IgD-negative memory B cell (primary cell): Measurements from ENCODE around the gene DLX4. TPM values are rescaled to one million over a fixed set of nuclear protein-coding genes. Genes with fewer than 3 reads are reported as not detected.
A peak's percentile ranks its signal among the peaks of the same experiment; 100 is the strongest.

Source experiments
- H3K27ac Mint-ChIP-seq, 3 donors: one replicate each; pipeline ENCODE4 v1.8.0; 2020 to 2022; ENCODE audit warnings: mild to moderate bottlenecking in 3 of 3, mixed read lengths in 3 of 3, moderate library complexity in 1 of 3
- H3K27me3 Mint-ChIP-seq: one replicate; pipeline ENCODE4 v1.8.0; 2021; ENCODE audit warnings: mixed read lengths
- H3K36me3 Mint-ChIP-seq: one replicate; pipeline ENCODE4 v1.8.0; 2020; ENCODE audit warnings: mild to moderate bottlenecking, mixed read lengths
- H3K4me1 Mint-ChIP-seq, 3 donors: one replicate each; pipeline ENCODE4 v1.8.0; 2020 to 2022; ENCODE audit warnings: mixed read lengths in 3 of 3, mild to moderate bottlenecking in 1 of 3
- H3K4me3 Mint-ChIP-seq, 4 donors: one replicate each; pipeline ENCODE4 v1.8.0; 2020 to 2022; ENCODE audit warnings: mild to moderate bottlenecking in 4 of 4, mixed read lengths in 4 of 4, moderate library complexity in 3 of 4
- H3K9me3 Mint-ChIP-seq, 3 donors: one replicate each; pipeline ENCODE4 v1.8.0; 2020 to 2021; ENCODE audit warnings: mixed read lengths in 3 of 3, mild to moderate bottlenecking in 1 of 3
- polyA plus RNA-seq: library from polyadenylated mRNA; unstranded; fragments of 300-500 nt; fragmentation: Illumina TruSeq; gene quantifications from one replicate; pipeline ENCODE4 v1.2.3, GENCODE V29; 2021

Gene DLX4
- polyA plus RNA-seq, 1 donor from 2014 or later = not detected

DNA sequence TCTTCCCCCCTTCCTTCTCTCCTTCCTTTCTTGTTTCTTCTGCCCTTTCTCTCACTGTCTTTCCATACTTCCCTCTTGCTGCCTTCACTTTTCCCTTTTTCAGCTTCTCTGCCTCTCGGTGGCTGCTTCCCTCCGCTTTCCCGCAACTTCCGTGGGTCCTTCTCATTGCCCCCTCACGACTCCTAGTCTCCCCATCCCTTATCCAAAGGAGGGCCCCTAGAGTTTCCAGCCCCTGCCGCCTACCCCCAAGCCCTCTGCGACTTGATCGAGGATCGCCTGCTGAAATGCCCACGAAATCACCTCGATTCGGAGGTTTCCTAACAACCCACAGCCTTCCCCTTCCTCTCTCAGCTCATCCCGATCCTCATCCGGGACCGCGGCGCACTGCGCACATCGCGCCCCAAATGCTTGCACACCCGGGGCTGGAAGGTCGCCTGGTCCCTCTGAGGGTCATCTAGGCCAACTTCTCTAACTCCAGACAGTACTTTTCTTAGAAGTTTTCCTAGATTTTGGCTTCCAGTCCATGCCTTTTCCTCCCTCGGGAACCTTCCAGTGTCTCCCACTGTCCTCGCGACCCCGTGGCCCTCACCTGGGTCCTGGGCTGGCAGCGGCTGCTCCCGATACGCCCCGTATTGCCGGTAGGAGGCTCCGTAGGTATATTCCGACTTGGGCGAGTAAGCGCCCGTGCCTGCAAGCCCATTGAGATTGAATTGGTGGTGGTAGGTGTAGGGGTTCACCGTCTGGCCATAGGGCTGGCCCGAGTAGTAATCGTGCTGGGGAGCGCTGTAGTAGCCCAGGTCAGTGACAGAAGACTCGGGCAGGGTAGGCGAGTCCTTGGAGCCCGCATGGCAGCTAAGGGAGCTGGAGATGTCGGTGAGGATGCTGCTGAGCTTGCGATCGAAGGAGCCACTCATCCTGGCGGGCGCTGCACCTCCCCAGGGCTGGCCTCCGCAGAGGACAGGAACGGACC lies 25.4 kb downstream of the DLX4 start:
- peaks cover 13 to 23% (median 22%) of the 10 kb centered on the region in 3 donors for H3K4me1 Mint-ChIP-seq
- peaks cover 59% of the 10 kb centered on the region for H3K27me3 Mint-ChIP-seq
- no peaks in the 10 kb centered on the region for H3K36me3 Mint-ChIP-seq
- H3K27ac Mint-ChIP-seq = peak overlapping the region in 2 of 3 donors; percentile 40 to 46
- peak overlapping the region; percentile 71 to 89 (median 85) for H3K4me3 Mint-ChIP-seq
- no peaks in the 10 kb centered on the region for H3K9me3 Mint-ChIP-seq

GRCh38 chr17:49995055-49995738 lies 26.2 kb downstream of the DLX4 start, which contains the start of gene DLX3:
DLX3 (minus strand) TSS chr17:49995224; CDS start chr17:49994998, 226 bp downstream.
- Mint-ChIP-seq H3K9me3 (no peaks in the 10 kb centered on the region), H3K27ac (peak within 1 kb of the TSS in 2 of 3 donors; percentile 40 to 46), H3K27me3 (peaks cover 58% of the 10 kb centered on the region)

DNA sequence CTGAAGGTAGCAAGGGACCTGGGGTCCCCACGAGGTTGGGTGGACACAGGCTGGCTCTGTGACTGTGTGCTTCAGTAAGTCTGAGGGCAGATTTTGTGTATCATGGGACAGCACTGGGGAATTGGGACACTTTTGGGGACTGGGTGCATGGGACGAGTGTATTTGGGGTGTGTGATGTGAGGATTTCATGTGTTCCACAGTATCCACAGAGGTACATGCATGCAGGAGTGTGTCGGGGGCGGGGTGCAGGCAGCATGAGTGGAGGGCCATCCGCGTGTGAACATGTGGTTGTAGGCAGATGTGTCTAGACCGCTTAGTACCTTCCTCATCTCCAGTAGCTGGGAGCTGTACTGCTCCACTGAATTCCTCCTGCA lies 27.1 kb downstream of the DLX4 start:
- peaks cover 13 to 22% (median 19%) of the 10 kb centered on the region in 3 donors for H3K4me1 Mint-ChIP-seq
- no peaks in the 10 kb centered on the region for H3K36me3 Mint-ChIP-seq
- H3K9me3 Mint-ChIP-seq = no peaks in the 10 kb centered on the region
- H3K4me3 Mint-ChIP-seq = peak overlapping the region in 1 of 4 donors; percentile 41
- peaks cover 55% of the 10 kb centered on the region for H3K27me3 Mint-ChIP-seq
- H3K27ac Mint-ChIP-seq = peak overlapping the region in 1 of 3 donors; percentile 82

More at GRCh38 chr17:49995055-49995738, 26.2 kb downstream of the DLX4 start, which contains the start of gene DLX3:
- Mint-ChIP-seq H3K4me3 (peak within 1 kb of the TSS; percentile 71 to 89 (median 85)), H3K4me1 (peaks cover 13 to 22% (median 19%) of the 10 kb centered on the region in 3 donors), H3K36me3 (no peaks in the 10 kb centered on the region)

- no peaks in the 10 kb centered on the region for H3K9me3 Mint-ChIP-seq
- H3K4me3 Mint-ChIP-seq = peak overlapping the region in 3 of 4 donors; percentile 48 to 87 (median 75)
- H3K36me3 Mint-ChIP-seq = no peaks in the 10 kb centered on the region
- peak overlapping the region in 1 of 3 donors; percentile 82 for H3K27ac Mint-ChIP-seq
- H3K27me3 Mint-ChIP-seq = peaks cover 55% of the 10 kb centered on the region
- H3K4me1 Mint-ChIP-seq = peaks cover 13 to 22% (median 19%) of the 10 kb centered on the region in 3 donors
These were observed 27.7 kb downstream of the DLX4 start for GRCh38 chr17:49996495-49997300.

DNA sequence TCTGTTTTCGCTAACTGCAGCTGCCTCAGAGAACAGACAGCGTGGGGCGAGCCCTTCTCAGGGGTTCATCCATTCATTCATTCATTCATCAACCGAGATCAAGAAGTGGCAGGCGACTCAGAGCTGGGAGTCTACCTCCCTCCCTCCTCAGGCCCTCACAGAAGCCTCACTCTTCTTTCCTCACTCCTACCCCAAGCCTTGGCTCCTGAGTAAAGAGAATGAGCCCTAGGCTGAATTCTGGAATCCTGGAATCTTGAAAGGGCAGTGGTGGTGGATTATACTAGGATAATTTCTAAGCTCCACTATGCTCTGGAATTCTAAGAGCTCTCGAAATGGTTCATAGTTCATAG lies 28.3 kb downstream of the DLX4 start:
- no peaks in the 10 kb centered on the region for H3K36me3 Mint-ChIP-seq
- no peaks in the 10 kb centered on the region for H3K9me3 Mint-ChIP-seq
- peaks cover 13 to 22% (median 19%) of the 10 kb centered on the region in 3 donors for H3K4me1 Mint-ChIP-seq
- H3K4me3 Mint-ChIP-seq = peak overlapping the region in 1 of 4 donors; percentile 87
- H3K27me3 Mint-ChIP-seq = peaks cover 54% of the 10 kb centered on the region
- peak overlapping the region in 1 of 3 donors; percentile 45 for H3K27ac Mint-ChIP-seq

GRCh38 chr17:49997773-49998703 lies 29.0 kb downstream of the DLX4 start:
- no peaks in the 10 kb centered on the region for H3K9me3 Mint-ChIP-seq
- H3K36me3 Mint-ChIP-seq = no peaks in the 10 kb centered on the region
- peaks cover 49% of the 10 kb centered on the region for H3K27me3 Mint-ChIP-seq
- H3K4me1 Mint-ChIP-seq = peaks cover 11 to 19% (median 18%) of the 10 kb centered on the region in 3 donors
- H3K27ac Mint-ChIP-seq = peak overlapping the region in 2 of 3 donors; percentile 18 to 45
- H3K4me3 Mint-ChIP-seq = peak overlapping the region in 2 of 4 donors; percentile 11 to 87

GRCh38 chr17:49998836-49999511 lies 30.0 kb downstream of the DLX4 start:
- no peak overlapping the region for H3K27ac Mint-ChIP-seq
- no peaks in the 10 kb centered on the region for H3K9me3 Mint-ChIP-seq
- H3K4me3 Mint-ChIP-seq = peak overlapping the region in 1 of 4 donors; percentile 30
- peaks cover 46% of the 10 kb centered on the region for H3K27me3 Mint-ChIP-seq
- peaks cover 9 to 17% (median 17%) of the 10 kb centered on the region in 3 donors for H3K4me1 Mint-ChIP-seq
- H3K36me3 Mint-ChIP-seq = no peaks in the 10 kb centered on the region

GRCh38 chr17:50003911-50004310 lies 34.9 kb downstream of the DLX4 start:
- Mint-ChIP-seq H3K27me3 (peaks cover 15% of the 10 kb centered on the region), H3K36me3 (peaks cover 2% of the 10 kb centered on the region), H3K9me3 (peaks cover 2 to 5% (median 3%) of the 10 kb centered on the region in 3 donors), H3K4me1 (peaks cover 14 to 21% (median 18%) of the 10 kb centered on the region in 3 donors), H3K27ac (no peak overlapping the region), H3K4me3 (no peak overlapping the region)

- H3K27me3 Mint-ChIP-seq = peaks cover 11% of the 10 kb centered on the region
These were observed 40.3 kb downstream of the DLX4 start for GRCh38 chr17:50009282-50009681.

GRCh38 chr17:50013079-50013478 lies 44.1 kb downstream of the DLX4 start:
- H3K4me1 Mint-ChIP-seq = peaks cover 0 to 6% (median 2%) of the 10 kb centered on the region in 3 donors
- peak overlapping the region in 1 of 4 donors; percentile 10 for H3K4me3 Mint-ChIP-seq
- no peak overlapping the region for H3K27ac Mint-ChIP-seq
- peaks cover 10 to 31% (median 15%) of the 10 kb centered on the region in 3 donors for H3K9me3 Mint-ChIP-seq
- peaks cover 5% of the 10 kb centered on the region for H3K36me3 Mint-ChIP-seq
- H3K27me3 Mint-ChIP-seq = peaks cover 15% of the 10 kb centered on the region

More at GRCh38 chr17:50009282-50009681, 40.3 kb downstream of the DLX4 start:
- H3K4me3 Mint-ChIP-seq = no peak overlapping the region
- peaks cover 10 to 22% (median 10%) of the 10 kb centered on the region in 3 donors for H3K9me3 Mint-ChIP-seq
- peaks cover 14 to 18% (median 17%) of the 10 kb centered on the region in 3 donors for H3K4me1 Mint-ChIP-seq
- peaks cover 2% of the 10 kb centered on the region for H3K36me3 Mint-ChIP-seq
- H3K27ac Mint-ChIP-seq = no peak overlapping the region

GRCh38 chr17:50014471-50015088 lies 45.6 kb downstream of the DLX4 start:
- H3K27ac Mint-ChIP-seq = no peak overlapping the region
- peaks cover 16% of the 10 kb centered on the region for H3K27me3 Mint-ChIP-seq
- peaks cover 3% of the 10 kb centered on the region for H3K36me3 Mint-ChIP-seq
- peaks cover 4 to 23% (median 12%) of the 10 kb centered on the region in 3 donors for H3K9me3 Mint-ChIP-seq
- no peaks in the 10 kb centered on the region for H3K4me1 Mint-ChIP-seq
- H3K4me3 Mint-ChIP-seq = peak overlapping the region in 1 of 4 donors; percentile 19

GRCh38 chr17:50015146-50015545 lies 46.2 kb downstream of the DLX4 start:
- Mint-ChIP-seq H3K4me1 (no peaks in the 10 kb centered on the region), H3K4me3 (peak overlapping the region in 1 of 4 donors; percentile 19), H3K27me3 (peaks cover 16% of the 10 kb centered on the region), H3K27ac (no peak overlapping the region), H3K9me3 (peaks cover 4 to 23% (median 12%) of the 10 kb centered on the region in 3 donors), H3K36me3 (peaks cover 3% of the 10 kb centered on the region)
